NCI-H2196 (cell line): ENCODE results near the gene MAGI3.
"Not testable (repeated sequence)": the region's sequence is repeated elsewhere in the genome, so short reads cannot be mapped to it uniquely, and the experiment has no call there.

ENCODE experiments used
- DNase-seq: peaks from one replicate; lab custom pipeline; 2025; ENCODE audit not compliant: unreplicated experiment; lab: John Stamatoyannopoulos, UW

The MAGI3 gene

DNA sequence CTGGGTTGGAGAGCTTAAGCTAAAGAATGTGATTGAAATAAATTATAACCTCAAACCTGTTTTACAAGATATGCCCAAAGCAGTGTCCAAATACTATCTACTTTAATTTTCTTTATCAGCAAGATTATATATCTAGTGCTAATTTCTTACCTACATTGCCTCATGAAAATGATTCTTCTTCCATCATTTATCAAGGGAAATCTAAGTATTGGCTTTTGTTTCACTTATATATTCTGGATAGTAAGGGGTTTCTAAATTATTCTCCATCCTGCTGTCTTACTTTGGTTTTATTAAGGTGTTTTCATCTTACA lies 287.8 kb downstream of the MAGI3 start:
- DNase-seq = no peak

DNA sequence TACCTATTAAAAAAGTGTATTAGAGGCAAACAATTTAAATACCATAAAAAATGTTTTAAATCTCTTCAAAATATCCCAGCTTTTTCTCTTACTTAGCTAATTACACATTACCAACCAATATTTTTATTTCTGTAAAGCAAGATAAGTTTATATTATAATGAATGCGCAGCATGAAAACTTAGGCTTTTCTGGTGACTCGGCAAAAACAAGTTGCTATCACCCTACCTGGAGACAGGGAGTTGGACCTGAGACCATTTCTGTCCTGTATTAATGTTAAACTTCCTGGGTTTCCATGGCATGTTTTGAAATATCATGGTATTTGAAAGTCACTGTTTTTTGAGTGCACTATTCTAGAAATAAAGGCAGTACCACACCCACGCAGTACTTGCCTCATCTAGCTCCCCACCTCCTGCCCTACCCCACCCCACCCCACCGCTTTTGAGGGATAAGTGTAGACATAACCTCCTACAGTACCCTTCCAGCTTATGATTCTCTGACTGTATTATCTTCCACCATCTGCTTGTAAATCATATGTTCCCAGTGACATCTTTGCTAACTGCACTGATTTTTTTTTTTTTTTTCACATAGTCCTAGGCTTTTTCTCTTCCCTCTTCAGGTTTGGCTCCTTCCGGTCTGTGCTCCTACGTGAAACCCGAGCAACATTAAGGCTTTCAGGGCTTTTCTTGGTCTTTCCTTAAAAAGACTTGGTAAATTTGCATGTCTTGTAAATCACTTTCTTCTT lies 291.5 kb downstream of the MAGI3 start:
- DNase-seq = no peak

DNA sequence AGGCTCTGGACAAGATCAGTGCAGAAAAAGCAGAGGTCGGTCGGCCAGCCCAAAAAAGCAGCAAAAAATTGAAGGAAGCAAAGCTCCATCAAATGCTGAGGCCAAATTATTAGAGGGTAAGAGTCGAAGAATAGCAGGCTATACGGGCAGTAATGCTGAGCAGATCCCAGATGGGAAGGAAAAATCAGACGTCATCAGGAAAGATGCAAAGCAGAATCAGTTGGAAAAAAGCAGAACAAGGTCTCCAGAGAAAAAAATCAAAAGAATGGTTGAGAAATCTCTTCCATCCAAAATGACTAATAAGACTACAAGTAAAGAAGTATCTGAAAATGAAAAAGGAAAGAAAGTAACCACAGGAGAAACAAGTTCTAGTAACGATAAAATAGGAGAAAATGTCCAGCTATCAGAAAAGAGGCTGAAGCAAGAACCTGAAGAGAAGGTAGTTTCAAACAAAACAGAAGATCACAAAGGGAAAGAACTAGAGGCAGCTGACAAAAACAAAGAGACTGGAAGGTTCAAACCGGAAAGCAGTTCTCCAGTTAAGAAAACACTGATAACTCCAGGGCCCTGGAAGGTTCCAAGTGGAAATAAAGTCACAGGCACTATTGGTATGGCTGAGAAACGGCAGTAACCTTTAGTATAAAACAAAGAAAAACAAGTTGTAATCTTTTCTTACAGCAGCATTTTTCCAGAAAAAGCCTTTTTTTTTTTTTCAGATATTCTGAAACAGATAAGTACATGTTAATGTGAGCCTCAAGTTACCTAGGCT lies 293.3 kb downstream of the MAGI3 start:
- no peak for DNase-seq

DNA sequence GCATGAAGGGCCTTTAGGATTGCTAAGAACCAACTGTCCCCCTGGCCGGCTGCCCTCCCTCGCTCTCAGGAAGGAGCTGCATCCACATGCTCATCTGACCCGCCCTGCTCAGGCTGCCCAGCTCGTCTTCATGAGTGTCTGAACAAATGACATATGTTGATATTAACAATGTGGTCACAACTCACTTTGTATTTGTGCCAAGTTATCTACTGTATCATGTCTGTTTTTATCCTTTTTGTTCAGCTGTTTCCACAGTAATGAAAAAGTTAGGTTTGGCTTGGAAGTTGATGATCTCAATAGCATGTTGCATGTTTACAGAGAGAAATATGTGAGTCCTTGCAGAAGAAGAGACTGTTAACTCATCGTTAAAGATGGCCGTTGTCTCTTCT lies 293.8 kb downstream of the MAGI3 start:
- DNase-seq = no peak

DNA sequence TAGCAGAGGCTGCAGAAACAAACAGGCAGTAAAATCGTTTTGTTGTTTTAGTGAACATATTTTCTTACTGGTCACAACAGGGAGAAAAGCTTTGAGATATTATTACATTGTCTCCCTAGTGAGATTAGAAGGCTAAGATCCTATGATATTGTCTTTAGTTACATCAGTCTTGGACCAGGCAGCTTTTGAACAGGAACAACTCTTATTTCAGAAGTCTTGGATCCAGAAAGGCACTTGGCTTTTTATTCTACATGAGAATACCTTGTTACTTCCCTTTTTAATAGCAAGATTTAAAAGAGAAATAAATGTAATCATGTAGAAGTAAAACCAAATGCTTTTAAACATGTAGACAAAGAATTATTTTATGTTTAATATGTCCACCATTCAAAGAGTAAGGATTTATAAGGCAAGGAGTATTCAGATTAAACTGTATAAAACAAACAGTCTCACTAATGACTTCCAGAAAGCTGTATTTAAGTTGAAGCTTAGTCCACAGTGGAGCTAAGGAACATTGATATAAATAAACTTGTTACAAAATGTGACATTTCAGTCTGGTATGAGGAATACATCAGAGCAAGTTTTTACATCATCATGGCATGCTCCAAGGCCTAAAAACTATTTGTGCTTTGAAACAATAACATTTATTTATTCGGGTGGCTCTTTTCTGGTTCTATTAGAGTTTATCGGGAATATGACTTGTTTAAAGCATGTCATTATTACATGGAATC lies 296.7 kb downstream of the MAGI3 start:
- no peak for DNase-seq

DNA sequence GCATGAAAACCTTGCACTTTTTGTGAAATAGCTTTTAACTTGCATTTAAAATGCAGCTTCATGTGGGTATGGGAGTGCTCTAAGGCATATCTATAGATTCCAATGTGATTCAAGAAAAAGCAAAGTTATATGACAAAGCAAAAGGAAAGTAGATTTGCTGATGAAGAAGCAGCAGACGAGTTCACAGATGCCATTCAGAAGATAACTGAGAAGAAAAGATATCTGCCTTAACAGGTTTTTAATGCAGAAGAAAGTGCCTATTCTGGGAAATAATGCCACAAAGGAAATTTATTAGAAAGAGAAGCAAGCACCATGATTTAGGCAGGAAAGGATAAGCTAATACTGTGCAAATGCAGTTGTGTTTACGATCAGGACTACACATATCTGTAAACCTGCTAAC lies 300.9 kb downstream of the MAGI3 start:
- no peak for DNase-seq

DNA sequence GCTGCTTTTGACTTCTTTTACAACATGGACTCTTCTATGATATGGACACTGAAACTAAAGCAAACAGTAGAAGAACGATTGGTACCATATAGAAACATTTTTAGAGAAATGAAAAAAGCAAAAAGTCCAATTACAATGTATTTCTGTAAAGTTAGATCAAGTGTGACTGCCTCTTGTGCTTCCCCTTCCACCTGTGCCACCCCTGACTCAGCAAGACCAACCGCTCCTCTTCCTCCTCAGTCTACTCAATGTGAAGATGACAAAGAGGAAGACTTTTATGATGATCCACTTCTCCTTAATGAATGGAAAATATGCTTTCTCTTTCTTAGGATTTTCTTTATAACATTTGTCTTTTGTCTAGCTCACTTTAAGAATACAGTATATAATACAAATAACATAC lies 302.0 kb downstream of the MAGI3 start:
- no peak for DNase-seq

DNA sequence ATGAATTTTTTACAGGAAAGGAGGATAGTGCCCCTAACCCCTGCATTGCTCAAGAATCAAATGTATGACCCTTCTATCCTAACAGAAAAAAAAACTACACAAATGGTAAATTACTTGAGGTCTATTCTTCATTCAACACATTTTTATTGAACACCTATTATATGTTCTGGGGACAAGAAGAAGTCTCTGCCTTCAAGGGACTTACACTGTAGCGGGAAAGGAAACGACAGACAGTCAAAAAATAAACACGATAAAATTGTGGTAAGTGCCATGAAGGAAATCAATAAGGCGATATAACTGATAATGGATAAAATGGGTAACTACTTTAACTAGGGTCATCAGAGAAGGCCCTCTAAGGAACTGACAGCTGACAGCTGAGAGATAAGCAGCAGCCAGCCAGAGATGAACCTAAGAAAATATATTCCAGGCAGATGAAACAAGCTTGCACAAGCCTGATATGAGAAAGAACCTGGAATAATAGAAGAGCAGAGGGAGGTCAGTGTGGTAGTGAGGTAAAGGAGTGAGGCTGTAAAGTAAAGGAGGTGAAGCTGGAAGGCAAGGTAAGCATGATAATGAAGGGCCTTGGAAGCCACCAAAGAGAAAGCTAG lies 302.6 kb downstream of the MAGI3 start:
- DNase-seq = no peak

DNA sequence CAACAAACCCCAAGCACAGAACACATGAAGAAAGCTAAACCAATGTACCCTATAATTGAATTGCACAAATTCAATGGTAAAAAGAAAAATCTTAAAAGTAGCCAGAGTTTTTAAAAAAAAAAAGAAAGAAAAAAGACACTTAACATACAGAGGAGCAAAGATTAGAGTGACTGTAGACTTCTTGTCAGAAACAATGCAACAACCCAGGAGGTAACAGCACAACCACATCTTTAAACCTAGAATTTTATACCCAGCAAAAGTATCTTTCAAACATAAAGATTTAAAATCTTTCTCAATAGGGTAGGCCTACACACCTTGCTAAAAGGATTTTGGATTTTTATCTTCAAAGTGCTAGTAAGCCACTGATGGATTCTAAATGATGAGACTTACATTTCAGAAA lies 304.6 kb downstream of the MAGI3 start:
- no peak for DNase-seq

DNA sequence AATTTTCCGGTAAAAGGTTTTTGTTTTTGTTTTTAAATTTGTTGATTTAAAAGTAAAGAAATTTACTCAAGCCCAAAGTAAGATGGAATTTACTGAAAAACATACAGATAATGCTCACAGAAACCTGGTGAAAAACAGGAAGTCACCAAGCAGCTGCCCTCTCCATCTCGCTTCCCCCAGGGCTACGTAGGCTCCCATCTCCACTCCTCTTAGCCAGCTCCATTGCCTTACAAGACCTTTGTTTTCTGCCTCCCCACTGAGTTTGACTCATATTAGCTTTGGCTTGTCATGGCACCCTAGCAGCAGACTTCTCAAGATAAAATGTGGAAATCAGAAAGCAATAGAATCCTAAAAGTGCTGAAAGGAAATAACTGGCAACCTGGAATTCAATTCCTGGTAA lies 311.1 kb downstream of the MAGI3 start:
- DNase-seq = no peak

DNA sequence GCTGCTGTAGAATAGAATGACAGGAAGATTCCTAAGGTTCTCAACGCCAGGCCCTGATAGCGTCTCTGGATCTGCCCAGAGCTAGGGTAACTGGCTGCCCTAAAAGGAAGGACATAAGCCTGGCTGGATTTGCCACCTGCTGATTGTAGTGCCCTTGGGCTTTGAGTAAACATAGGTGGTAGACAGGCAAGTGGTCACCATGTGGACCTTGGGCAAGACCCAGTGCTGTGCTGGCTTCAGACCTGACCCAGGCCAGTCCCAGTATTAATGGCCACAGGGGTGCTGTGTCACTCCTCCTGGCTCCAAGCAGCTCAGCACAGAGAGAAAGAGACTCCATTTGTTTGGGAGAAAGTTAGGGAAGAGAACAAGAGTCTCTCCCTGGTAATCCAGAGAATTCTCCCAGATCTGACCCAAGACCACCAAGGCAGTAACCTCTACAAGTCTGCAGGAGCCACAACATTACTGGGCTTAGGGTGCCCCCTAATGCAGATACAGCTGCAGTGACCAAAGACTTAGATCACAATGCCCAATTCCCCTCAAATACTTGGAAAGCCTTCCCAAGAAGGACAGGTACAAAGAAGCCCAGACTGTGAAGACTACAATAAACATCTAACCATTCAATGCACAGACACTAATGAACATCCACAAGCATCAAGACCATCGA lies 324.4 kb downstream of the MAGI3 start:
- DNase-seq = no peak

DNA sequence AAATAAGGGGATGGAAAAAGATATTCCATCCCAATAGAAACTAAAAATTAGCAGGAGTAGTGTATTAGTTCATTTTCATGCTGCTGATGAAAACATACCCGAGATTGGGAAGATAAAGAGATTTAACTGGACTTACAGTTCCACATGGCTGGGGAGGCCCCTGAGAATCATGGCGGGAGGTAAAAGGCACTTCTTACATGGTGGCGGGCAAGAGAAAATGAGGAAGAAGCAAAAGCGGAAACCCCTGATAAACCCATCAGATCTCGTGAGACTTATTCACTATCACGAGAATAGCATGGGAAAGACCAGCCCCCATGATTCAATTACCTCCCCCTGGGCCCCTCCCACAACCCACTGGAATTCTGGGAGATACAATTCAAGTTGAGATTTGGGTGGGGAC lies 327.2 kb downstream of the MAGI3 start:
- DNase-seq = not testable (repeated sequence)

DNA sequence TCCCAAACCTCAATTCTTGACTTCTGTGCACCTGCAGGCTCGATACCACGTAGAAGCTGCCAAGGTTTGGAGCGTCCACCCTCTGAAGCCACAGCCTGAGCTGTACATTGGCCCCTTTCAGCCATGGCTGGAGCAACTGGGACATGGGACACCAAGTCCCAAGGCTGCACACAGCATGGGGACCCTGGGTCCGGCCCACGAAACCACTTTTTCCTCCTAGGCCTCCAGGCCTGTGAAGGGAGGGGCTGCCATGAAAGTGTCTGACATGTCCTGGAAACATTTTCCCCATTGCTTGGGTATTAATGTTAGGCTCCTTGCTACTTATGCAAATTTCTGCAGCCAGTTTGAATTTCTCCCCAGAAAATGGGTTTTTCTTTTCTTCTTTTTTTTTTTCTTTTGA lies 328.3 kb downstream of the MAGI3 start:
- not testable (repeated sequence) for DNase-seq

DNA sequence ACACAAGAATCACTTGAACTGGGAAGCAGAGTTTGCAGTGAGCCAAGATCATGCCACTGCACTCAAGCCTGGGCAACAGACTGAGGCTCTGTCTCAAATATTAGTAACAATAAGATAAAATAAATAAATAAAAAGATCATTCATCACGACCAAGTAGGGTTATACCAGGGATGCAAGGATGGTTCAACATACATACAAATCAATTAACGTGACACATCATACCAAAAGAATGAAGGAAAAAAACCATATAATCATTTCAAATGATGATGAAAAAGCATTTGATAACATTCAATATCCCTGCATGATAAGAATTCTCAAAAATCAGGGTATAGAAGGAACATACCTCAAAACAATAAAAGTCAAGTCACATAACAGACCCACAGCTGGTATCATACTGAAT lies 330.7 kb downstream of the MAGI3 start:
- DNase-seq = no peak

DNA sequence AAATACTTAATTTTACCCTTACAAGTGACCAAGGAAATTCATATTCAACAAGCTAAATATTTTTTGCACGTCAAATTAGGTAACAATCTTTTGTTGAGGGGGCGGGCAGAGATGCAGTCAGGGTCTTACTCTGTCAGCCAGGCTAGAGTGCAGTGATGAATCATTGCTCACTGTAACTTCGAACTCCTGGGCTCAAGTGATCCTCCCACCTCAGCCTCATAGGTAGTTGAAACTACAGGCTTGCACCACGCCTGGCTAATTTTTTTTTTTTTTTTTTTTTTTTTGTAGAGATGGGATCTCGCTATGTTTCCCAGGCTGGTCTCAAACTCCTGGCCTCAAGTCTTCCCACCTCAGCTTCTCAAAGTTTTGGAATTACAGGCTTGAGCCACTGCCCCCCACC lies 342.5 kb downstream of the MAGI3 start:
- DNase-seq = no peak

DNA sequence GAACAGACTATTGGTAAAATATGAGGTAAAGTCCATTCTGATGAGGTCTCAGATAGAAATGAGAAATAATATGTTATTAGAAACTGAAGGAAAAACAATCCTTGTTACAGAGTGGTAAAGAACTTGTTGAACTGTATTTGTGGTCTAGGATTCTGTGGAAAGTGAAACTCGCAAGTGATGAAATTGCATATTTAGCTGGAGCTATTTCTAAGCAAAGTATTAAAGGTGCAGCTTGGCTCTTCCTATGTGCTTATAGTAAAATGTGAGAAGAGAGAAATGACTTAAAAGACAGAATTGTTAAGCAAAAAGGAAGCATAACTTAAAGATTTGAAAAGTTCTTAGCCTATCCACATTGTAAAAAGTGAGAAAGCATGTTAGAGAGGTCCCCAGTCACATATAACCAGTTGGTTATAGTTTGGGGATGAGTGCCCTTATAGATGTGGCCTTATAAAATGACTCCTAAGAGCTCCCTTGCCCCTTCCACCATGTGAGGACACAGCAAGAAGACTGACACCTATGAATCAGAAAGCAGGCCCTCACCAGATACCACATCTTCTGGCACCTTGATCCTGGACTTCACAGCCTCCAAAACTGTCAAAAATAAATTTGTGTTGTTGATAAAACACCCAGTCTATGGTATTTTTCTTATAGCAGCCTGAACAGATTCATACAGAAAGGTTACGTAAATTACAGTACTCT lies 344.2 kb downstream of the MAGI3 start:
- DNase-seq = no peak
